Mucosa of descending colon (tissue), 3 donors: ENCODE data around the gene BCOR. TPM values are rescaled to one million over a fixed set of nuclear protein-coding genes. Genes with fewer than 3 reads are reported as not detected.
A peak's percentile ranks its signal among the peaks of the same experiment; 100 is the strongest.

Source experiments
- ATAC-seq: fragments of 200-7000 bp; cut with Tn5 transposase; one replicate; pipeline ENCODE4 v1.9.1; 2020; ENCODE audit warnings: mild to moderate bottlenecking, moderate library complexity
- DNase-seq, 3 donors: peaks; one replicate each; pipeline ENCODE4 v3.0.0-alpha.2; 2020
- H3K36me3 ChIP-seq: fragments of 200-600 bp; one replicate; pipeline ENCODE4 v1.8.0; 2021; ENCODE audit warnings: low read depth, mild to moderate bottlenecking
- H3K4me1 ChIP-seq: fragments of 200-600 bp; one replicate; pipeline ENCODE4 v1.8.0; 2021; ENCODE audit warnings: low read depth, mild to moderate bottlenecking
- H3K4me3 ChIP-seq: fragments of 200-600 bp; one replicate; pipeline ENCODE4 v1.8.0; 2021; ENCODE audit warnings: mild to moderate bottlenecking
- H3K9me3 ChIP-seq: fragments of 200-600 bp; one replicate; pipeline ENCODE4 v1.8.0; 2021; ENCODE audit warnings: mild to moderate bottlenecking
- intact Hi-C, 2 donors: fragments of 100-400 bp; cut with DNase I in 1 of 2; cut with micrococcal nuclease in 1 of 2; formaldehyde crosslinking; loops; one replicate each; pipeline versions ENCODE4 v1.11.0 to v1.11.1; 2022; cut with DNase I, micrococcal nuclease
- total RNA-seq, 3 donors: library from RNA; stranded (reverse); fragmentation: NEBNext Ultra II Directional in 2 of 3; extraction: Animal tissue kit (Norgen Biotek cat#: 25700) in 2 of 3; gene quantifications; one replicate each; pipeline versions ENCODE4 v1.2.1 to v1.2.4, GENCODE V29; 2021 to 2023
- TF ChIP-seq, protein P1 (sequence below): fragments of 200-600 bp; IDR thresholded peaks from one replicate; pipeline ENCODE4 v1.8.0; 2022; ENCODE audit warnings: antibody characterized with exemption, mild to moderate bottlenecking
- donor health status: DM: no; HTN: no; CAD: no; lungs with moderate emphysema.
- donor health status: DM: no; HTN: no; CAD: no.
- donor health status: DM: no; HTN: yes; CAD: no.

BCOR gene
- total RNA-seq, 3 donors from 2014 or later = 18.7 to 26.3 (median 23.6) TPM

DNA sequence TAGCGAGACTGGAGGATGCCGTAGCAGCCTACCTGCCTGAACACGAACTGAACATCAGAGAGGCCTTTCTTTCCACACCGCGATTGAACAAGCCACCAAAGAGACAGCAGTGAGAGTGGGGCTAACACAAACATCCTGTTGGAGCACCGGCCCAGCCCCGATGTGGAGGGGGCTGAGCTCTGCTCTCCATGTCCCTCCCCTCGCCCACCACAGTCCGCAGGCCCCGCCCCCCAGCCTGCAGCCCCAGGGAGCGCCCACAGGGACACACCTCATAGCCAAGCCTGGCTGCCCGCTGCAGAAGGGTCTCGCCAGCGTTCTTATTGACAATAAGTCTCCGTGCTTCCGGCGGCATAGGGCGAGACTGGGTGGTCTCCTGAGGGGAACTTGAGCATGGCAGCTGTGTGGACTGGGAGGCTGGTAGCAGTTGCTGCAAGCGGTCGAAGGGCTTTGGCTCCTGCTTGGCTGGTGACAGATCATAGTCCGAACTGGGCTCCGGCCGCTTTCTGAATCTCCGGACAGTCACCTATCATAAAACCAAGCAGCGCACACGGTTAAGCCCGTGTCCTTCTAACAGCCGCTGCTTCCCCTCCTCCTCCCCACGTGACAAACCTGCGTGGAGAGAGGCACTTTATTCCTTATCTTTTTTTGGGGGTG lies 35.8 kb downstream of the BCOR start:
- peaks cover 2% of the 10 kb centered on the region for H3K4me1 ChIP-seq
- H3K36me3 ChIP-seq = no peaks in the 10 kb centered on the region
- DNase-seq = no peak
- TF ChIP-seq, protein P1, sequence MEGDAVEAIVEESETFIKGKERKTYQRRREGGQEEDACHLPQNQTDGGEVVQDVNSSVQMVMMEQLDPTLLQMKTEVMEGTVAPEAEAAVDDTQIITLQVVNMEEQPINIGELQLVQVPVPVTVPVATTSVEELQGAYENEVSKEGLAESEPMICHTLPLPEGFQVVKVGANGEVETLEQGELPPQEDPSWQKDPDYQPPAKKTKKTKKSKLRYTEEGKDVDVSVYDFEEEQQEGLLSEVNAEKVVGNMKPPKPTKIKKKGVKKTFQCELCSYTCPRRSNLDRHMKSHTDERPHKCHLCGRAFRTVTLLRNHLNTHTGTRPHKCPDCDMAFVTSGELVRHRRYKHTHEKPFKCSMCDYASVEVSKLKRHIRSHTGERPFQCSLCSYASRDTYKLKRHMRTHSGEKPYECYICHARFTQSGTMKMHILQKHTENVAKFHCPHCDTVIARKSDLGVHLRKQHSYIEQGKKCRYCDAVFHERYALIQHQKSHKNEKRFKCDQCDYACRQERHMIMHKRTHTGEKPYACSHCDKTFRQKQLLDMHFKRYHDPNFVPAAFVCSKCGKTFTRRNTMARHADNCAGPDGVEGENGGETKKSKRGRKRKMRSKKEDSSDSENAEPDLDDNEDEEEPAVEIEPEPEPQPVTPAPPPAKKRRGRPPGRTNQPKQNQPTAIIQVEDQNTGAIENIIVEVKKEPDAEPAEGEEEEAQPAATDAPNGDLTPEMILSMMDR = no peak
- no peak for ATAC-seq
- no peak overlapping the region for H3K4me3 ChIP-seq
- intact Hi-C loops = no loop called here
- H3K9me3 ChIP-seq = no peaks in the 10 kb centered on the region

- intact Hi-C loops = no loop called here
- no peaks in the 10 kb centered on the region for H3K4me1 ChIP-seq
- TF ChIP-seq, protein P1 = no peak
- no peaks in the 10 kb centered on the region for H3K9me3 ChIP-seq
- no peak for ATAC-seq
- no peaks in the 10 kb centered on the region for H3K36me3 ChIP-seq
- no peak for DNase-seq
- no peak overlapping the region for H3K4me3 ChIP-seq
Measured at GRCh38 chrX:40061005-40061404, 36.8 kb downstream of the BCOR start.

- Histone ChIP-seq H3K36me3 (no peaks in the 10 kb centered on the region), H3K4me3 (no peak overlapping the region), H3K4me1 (no peaks in the 10 kb centered on the region), H3K9me3 (no peaks in the 10 kb centered on the region)
- DNase-seq (no peak), ATAC-seq (no peak)
- TF ChIP-seq, protein P1 = no peak
- intact Hi-C loops = no loop called here
Measured at GRCh38 chrX:40060356-40060845, 37.4 kb downstream of the BCOR start.

GRCh38 chrX:40058719-40059118 lies 39.0 kb downstream of the BCOR start:
- Histone ChIP-seq H3K9me3 (no peaks in the 10 kb centered on the region), H3K36me3 (no peaks in the 10 kb centered on the region), H3K4me3 (no peak overlapping the region), H3K4me1 (no peaks in the 10 kb centered on the region)
- intact Hi-C loops = no loop called here
- TF ChIP-seq, protein P1 = no peak
- peak in 2 of 3 donors; percentile 64 to 69 for DNase-seq
- peak; percentile 82 for ATAC-seq

DNA sequence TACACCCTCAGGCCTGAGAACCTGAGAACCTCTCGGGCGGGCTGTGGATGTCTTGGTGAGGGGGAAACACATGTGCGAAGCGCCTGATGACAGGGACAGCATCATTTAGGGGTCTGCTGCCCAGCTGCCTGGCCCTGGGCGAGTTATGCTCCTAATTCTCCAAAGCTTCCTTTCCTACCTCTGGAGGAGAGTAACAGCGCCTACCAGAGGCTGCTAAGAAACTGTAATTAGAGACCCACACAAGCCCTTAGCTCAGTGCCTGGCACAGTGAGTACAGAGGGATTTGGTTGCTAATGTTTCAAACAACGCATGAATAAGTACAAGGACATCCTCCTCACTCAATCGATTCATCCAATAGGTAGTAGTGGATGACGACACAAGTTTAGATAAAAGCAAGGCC lies 40.4 kb downstream of the BCOR start:
- Histone ChIP-seq H3K36me3 (no peaks in the 10 kb centered on the region), H3K4me3 (no peak overlapping the region), H3K9me3 (no peaks in the 10 kb centered on the region), H3K4me1 (no peaks in the 10 kb centered on the region)
- TF ChIP-seq, protein P1 = no peak
- intact Hi-C loops = no loop called here
- DNase-seq (no peak), ATAC-seq (no peak)
